CD4-positive, alpha-beta memory T cell (primary cell): Measurements from ENCODE around the gene HID1. TPM values are rescaled to one million over a fixed set of nuclear protein-coding genes. Genes with fewer than 3 reads are reported as not detected.
A peak's percentile ranks its signal among the peaks of the same experiment; 100 is the strongest.

Source experiments
- CTCF ChIA-PET: fragments of 350-600 bp; sonication (Branson Sonifier 250); formaldehyde crosslinking; loops from one replicate; lab custom pipeline; 2021; ENCODE audit warnings: inconsistent platforms; ENCODE audit not compliant: partially characterized antibody; lab: Charles Lee
- POLR2A ChIA-PET: fragments of 350-600 bp; sonication (Branson Sonifier 250); formaldehyde crosslinking; loops from one replicate; lab custom pipeline; 2021; ENCODE audit not compliant: partially characterized antibody; lab: Charles Lee
- DNase-seq, 5 donors: peaks; one replicate each; pipeline versions ENCODE4 v3.0.0 to v3.0.0-alpha.2; 2020 to 2022; ENCODE audit warnings: mixed read lengths in 1 of 5
- H3K27ac ChIP-seq: one replicate; pipeline ENCODE4 v1.7.0; 2013; ENCODE audit warnings: low read depth, low read length
- H3K27me3 ChIP-seq: 2 replicates; pipeline ENCODE4 v1.7.0; 2013; ENCODE audit warnings: mild to moderate bottlenecking, low read length, moderate library complexity; ENCODE audit not compliant: insufficient read depth
- H3K36me3 ChIP-seq: 2 replicates; pipeline ENCODE4 v1.7.0; 2013; ENCODE audit warnings: mild to moderate bottlenecking, low read length, moderate library complexity; ENCODE audit not compliant: insufficient read depth
- H3K4me1 ChIP-seq: 2 replicates; pipeline ENCODE4 v1.7.0; 2013; ENCODE audit warnings: mild to moderate bottlenecking, low read length, moderate library complexity; ENCODE audit not compliant: insufficient read depth
- H3K4me3 ChIP-seq, 2 donors: one replicate each; pipeline ENCODE4 v1.7.0; 2013; ENCODE audit warnings: low read length in 2 of 2, mild to moderate bottlenecking in 1 of 2
- H3K9me3 ChIP-seq, 2 donors: one replicate each; pipeline ENCODE4 v1.7.0; 2013; ENCODE audit warnings: low read length in 2 of 2, control low read depth in 1 of 2; ENCODE audit not compliant: control insufficient read depth in 1 of 2
- H3K27ac Mint-ChIP-seq, 7 donors: one replicate each; pipeline ENCODE4 v1.8.0; 2020 to 2021; ENCODE audit warnings: mixed read lengths in 7 of 7, mild to moderate bottlenecking in 6 of 7, inconsistent platforms in 3 of 7, moderate library complexity in 3 of 7
- H3K27me3 Mint-ChIP-seq, 2 donors: one replicate each; pipeline ENCODE4 v1.8.0; 2020 to 2021; ENCODE audit warnings: mixed read lengths in 2 of 2
- H3K36me3 Mint-ChIP-seq, 2 donors: one replicate each; pipeline ENCODE4 v1.8.0; 2020 to 2021; ENCODE audit warnings: mixed read lengths in 2 of 2, inconsistent platforms in 1 of 2, mild to moderate bottlenecking in 1 of 2
- H3K4me1 Mint-ChIP-seq, 4 donors: one replicate each; pipeline ENCODE4 v1.8.0; 2020 to 2021; ENCODE audit warnings: mixed read lengths in 4 of 4, mild to moderate bottlenecking in 1 of 4
- H3K4me3 Mint-ChIP-seq, 8 donors: one replicate each; pipeline ENCODE4 v1.8.0; 2020 to 2021; ENCODE audit warnings: mixed read lengths in 8 of 8, mild to moderate bottlenecking in 7 of 8, moderate library complexity in 6 of 8, inconsistent platforms in 3 of 8
- H3K9me3 Mint-ChIP-seq, 8 donors: one replicate each; pipeline ENCODE4 v1.8.0; 2020 to 2021; ENCODE audit warnings: mixed read lengths in 8 of 8, mild to moderate bottlenecking in 5 of 8, inconsistent platforms in 3 of 8, moderate library complexity in 1 of 8
- intact Hi-C: fragments of 100-400 bp; cut with micrococcal nuclease; formaldehyde crosslinking; loops from one replicate; pipeline ENCODE4 v1.15.1; 2023
- polyA plus RNA-seq, 2 donors: library from polyadenylated mRNA; unstranded; fragments of 300-500 nt; fragmentation: Illumina TruSeq; gene quantifications; one replicate each; pipeline ENCODE4 v1.2.3, GENCODE V29; 2021
- total RNA-seq, 2 experiments: library from RNA; stranded (reverse); gene quantifications; one replicate each; pipeline ENCODE4 v1.2.3, GENCODE V29; 2021

HID1 gene
- total and polyA plus RNA-seq, 4 experiments from 2014 or later = 3.0 to 19.5 (median 11.3) TPM

DNA sequence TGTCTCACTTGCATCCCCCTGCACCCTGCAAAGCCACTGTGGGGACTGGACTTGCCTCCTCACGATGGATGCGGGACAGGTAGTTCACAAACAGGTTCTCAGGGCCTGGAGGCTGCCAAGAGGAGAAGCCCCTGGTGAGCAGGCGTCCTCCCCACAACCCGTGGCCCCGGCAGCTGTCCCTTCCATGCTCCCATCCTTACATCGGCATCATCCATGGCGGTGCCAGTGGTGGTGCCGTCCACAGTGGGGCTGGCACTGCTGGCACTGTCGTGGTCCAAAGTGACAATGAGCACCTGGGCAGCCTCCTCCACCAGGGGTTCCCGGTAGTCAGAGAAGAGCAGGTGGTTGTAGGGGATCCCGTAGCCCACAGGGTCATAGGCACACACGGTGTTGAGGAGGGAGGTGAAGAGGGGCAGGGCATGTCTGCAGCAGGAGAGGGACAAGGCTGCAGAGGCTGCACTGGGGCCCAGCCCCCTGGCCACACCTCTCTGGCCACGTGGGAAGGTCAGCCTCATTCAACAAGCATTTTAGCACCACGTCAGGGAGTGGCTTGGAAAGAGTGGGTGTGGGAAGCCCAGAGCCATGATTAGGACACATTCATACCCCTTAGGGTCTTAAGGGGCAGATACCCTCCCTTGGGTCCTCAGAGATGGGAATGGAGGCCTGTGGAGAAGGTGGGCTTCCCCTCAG lies 12.6 kb downstream of the HID1 start:
- ChIA-PET POLR2A (interaction anchor here (2.0 to 3.1 kb wide), 2 partner anchors 11 to 52 kb away, joined by 8 to 20 read pairs; partner anchors contain the start of gene MRPL58), CTCF (interaction anchor here (0.7 to 6.6 kb wide), 24 partner anchors 9 to 452 kb away, joined by 3 to 107 read pairs (median 10); partner anchors contain the start of genes ARMC7, HID1, MRPL58 and OTOP2)
- Mint-ChIP-seq H3K4me1 (peaks cover 4 to 13% (median 8%) of the 10 kb centered on the region in 4 donors), H3K27ac (peak overlapping the region in 2 of 7 donors; percentile 41 to 54), H3K4me3 (no peak overlapping the region), H3K36me3 (no peaks in the 10 kb centered on the region), H3K9me3 (no peaks in the 10 kb centered on the region), H3K27me3 (no peaks in the 10 kb centered on the region)
- Histone ChIP-seq H3K27ac (no peak overlapping the region), H3K4me3 (no peak overlapping the region), H3K27me3 (no peaks in the 10 kb centered on the region), H3K4me1 (peaks cover 6% of the 10 kb centered on the region), H3K9me3 (no peaks in the 10 kb centered on the region), H3K36me3 (no peaks in the 10 kb centered on the region)
- no peak for DNase-seq
- intact Hi-C loops = loop anchor here (10.0 kb wide), 1 partner anchor 455 kb away; no protein-coding TSS in a partner anchor

DNA sequence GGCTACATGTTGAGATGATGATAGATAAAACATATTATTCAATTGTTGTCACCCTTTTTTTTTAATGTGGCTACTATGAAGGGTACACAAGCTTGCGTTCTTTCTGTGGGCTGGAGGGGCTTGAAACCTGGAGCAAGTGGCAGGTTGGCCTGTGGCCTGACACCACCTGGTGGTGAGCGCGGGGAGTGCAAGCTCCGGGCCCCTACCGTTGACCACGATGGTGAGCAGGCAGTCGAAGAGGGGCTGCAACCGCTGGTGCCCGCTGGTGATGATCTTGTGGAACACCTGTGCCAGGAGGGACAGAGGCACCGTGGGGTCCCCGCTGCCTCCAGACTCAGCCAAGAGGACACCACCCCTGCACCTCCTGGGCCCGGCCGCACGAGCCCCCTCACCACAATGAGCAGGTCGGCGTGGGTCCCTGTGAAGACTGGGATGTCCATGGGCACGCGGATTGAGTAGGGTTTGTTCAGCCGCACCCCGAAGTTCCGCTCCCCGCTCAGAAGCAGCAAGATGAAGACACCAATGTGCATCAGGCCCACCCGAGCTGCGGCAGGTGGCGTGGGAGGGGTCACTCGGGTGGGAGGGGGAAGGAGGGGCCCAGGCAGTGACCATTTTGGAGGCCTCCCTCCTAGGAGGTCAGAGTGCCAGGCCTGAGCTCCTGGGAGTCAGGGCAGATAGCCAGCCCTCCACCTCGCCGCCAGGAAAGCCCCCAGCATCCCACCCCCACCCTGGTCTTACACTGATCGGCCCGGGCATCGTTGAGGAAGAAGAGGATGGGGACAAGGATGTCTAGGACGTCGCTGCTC lies 14.4 kb downstream of the HID1 start:
- intact Hi-C loops = loop anchor here (1.0 kb wide), 2 partner anchors 35 to 167 kb away; partner anchors contain the start of gene USH1G
- Histone ChIP-seq H3K27ac (no peak overlapping the region), H3K4me1 (peaks cover 6% of the 10 kb centered on the region), H3K27me3 (no peaks in the 10 kb centered on the region), H3K9me3 (no peaks in the 10 kb centered on the region), H3K36me3 (no peaks in the 10 kb centered on the region), H3K4me3 (no peak overlapping the region)
- Mint-ChIP-seq H3K27me3 (no peaks in the 10 kb centered on the region), H3K4me1 (peaks cover 4 to 13% (median 8%) of the 10 kb centered on the region in 4 donors), H3K4me3 (no peak overlapping the region), H3K9me3 (no peaks in the 10 kb centered on the region), H3K27ac (no peak overlapping the region), H3K36me3 (no peaks in the 10 kb centered on the region)
- POLR2A ChIA-PET = no interaction called here
- DNase-seq = peak; percentile 62 to 76 (median 66)
- CTCF ChIA-PET = interaction anchor here (0.7 to 6.6 kb wide), 23 partner anchors 9 to 301 kb away, joined by 3 to 80 read pairs (median 4); partner anchors contain the start of genes HID1, MRPL58, NUP85 and OTOP2

DNA sequence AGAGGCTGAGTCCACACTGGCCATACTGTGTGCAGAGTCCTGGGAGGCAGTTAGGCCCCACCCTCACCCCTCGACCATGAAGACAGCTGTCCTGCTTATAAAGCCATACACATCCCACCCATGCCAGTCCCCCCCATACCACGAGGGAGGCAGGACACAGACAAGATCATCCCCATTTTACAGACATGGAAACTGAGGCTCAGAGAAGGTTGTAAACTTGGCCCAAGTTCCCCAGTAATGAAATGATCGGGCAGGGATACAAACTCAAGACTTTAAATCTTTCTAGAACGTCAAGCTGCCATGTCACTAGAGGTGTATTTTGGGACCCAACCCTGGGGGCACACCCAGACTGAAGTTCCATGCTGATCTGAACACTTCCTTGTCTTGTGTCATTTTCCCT lies 16.5 kb downstream of the HID1 start:
- H3K4me1 ChIP-seq = no peaks in the 10 kb centered on the region
- Mint-ChIP-seq H3K9me3 (no peaks in the 10 kb centered on the region), H3K27me3 (no peaks in the 10 kb centered on the region), H3K27ac (no peak overlapping the region), H3K36me3 (no peaks in the 10 kb centered on the region), H3K4me3 (no peak overlapping the region), H3K4me1 (peaks cover 1 to 13% (median 4%) of the 10 kb centered on the region in 4 donors)
- intact Hi-C loops = no loop called here
- POLR2A ChIA-PET = no interaction called here
- no peaks in the 10 kb centered on the region for H3K36me3 ChIP-seq
- no peak overlapping the region for H3K27ac ChIP-seq
- CTCF ChIA-PET = interaction anchor here (1.4 to 6.6 kb wide), 4 partner anchors 16 to 234 kb away, joined by 3 to 80 read pairs (median 18); partner anchors contain the start of genes HID1, OTOP2 and USH1G
- no peaks in the 10 kb centered on the region for H3K27me3 ChIP-seq
- DNase-seq = no peak
- H3K4me3 ChIP-seq = no peak overlapping the region
- no peaks in the 10 kb centered on the region for H3K9me3 ChIP-seq

DNA sequence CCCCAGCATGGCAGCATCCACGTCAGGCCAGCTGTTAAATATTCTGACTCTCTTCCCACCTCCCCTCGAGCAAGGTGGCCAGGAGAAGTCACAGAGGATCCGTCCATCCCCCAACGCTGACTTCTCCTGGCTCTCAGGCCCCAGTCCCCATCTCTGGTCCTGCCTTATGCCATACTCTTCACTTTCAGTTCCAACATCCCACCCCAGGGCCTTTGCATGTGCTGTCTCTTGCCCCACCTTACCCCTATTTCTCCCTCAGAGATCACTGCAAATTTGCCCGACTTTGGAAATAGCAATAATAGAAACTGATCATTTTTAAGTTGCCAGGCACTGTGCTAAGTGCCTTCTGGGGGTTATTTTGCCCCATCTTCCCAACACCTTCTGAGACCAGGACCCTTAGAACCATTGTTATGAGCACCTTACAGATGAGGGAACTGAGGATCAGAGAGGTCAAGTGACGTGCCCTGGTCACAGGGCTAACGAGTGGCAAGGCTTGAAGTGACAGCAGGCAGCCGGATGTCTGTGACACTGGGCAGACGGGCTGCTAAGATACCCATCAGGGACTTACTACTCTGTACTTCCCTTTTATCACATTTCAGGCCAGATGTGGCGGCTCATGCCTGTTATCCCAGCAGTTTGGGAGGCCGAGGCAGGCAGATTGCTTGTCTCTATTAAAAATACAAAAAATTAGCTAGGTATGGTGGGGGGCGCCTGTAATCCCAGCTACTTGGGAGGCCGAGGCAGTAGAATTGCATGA lies 17.7 kb downstream of the HID1 start:
- no peaks in the 10 kb centered on the region for H3K36me3 ChIP-seq
- H3K9me3 ChIP-seq = no peaks in the 10 kb centered on the region
- POLR2A ChIA-PET = no interaction called here
- Mint-ChIP-seq H3K36me3 (no peaks in the 10 kb centered on the region), H3K4me1 (peaks cover 0 to 6% (median 1%) of the 10 kb centered on the region in 4 donors), H3K27ac (peak overlapping the region in 1 of 7 donors; percentile 35), H3K9me3 (no peaks in the 10 kb centered on the region), H3K27me3 (no peaks in the 10 kb centered on the region), H3K4me3 (no peak overlapping the region)
- no peak for DNase-seq
- no peaks in the 10 kb centered on the region for H3K27me3 ChIP-seq
- no peak overlapping the region for H3K4me3 ChIP-seq
- CTCF ChIA-PET = interaction anchor here (1.7 kb wide), 1 partner anchor 159 kb away, joined by 5 read pairs; no protein-coding TSS in a partner anchor
- intact Hi-C loops = no loop called here
- no peaks in the 10 kb centered on the region for H3K4me1 ChIP-seq
- H3K27ac ChIP-seq = no peak overlapping the region

DNA sequence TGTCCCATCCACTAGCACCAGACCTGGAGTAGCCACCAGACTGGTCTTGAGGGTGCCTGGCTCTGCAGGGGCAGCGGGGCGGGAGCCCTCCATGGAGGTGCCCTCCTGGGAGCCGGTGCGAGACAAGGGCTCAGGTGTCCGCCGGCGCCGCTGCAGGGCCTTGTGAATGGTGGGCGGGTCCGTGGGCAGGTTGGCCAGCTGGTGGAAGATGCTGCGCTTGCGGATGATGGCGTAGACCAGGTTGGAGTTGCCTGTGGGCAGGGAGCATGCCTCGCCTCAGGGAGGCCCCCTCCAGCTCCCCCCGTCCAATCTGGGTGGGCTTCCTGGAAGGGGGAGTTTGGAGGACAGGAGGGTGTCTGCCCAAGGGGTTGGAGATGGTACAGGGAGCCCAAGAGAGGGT lies 18.4 kb downstream of the HID1 start:
- intact Hi-C loops = no loop called here
- CTCF ChIA-PET = interaction anchor here (1.7 kb wide), 1 partner anchor 160 kb away, joined by 5 read pairs; no protein-coding TSS in a partner anchor
- no peak overlapping the region for H3K4me3 Mint-ChIP-seq

DNA sequence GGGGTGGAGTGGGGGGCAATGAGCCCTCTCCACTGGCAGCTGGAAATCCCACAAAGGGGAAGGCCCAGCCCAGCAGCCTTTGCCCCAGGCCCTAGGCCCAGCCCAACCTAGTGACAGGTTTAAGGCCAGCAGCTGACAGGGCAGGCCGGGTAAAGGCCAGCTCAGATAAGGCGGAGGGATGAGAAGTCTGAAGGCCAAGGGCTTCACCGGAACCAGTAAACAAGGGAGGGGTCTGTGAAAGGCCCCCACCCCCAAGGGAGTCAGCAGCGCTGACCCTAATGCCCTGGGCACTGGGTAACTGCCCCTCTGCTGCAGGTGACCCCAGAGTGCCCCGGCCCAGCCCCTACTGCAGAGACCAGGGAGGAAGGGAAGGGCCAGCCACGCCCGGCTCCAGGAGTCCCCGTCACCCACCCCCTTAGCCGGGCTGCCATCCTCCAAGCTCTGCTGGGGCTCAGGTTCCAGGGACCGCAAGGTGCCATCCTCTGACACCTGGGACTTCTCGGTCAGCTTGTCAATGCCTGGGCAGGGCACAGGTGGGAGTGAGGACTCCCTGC lies 19.3 kb downstream of the HID1 start:
- Mint-ChIP-seq H3K27ac (no peak overlapping the region), H3K36me3 (no peaks in the 10 kb centered on the region), H3K9me3 (no peaks in the 10 kb centered on the region), H3K27me3 (no peaks in the 10 kb centered on the region), H3K4me1 (peaks cover 0 to 5% (median 1%) of the 10 kb centered on the region in 4 donors), H3K4me3 (no peak overlapping the region)
- Histone ChIP-seq H3K27me3 (no peaks in the 10 kb centered on the region), H3K27ac (no peak overlapping the region), H3K4me3 (no peak overlapping the region), H3K4me1 (no peaks in the 10 kb centered on the region), H3K9me3 (no peaks in the 10 kb centered on the region), H3K36me3 (no peaks in the 10 kb centered on the region)
- intact Hi-C loops = no loop called here
- no peak for DNase-seq
- ChIA-PET POLR2A (no interaction called here), CTCF (no interaction called here)

More for the DNA sequence above, 18.4 kb downstream of the HID1 start:
- no peak for DNase-seq
- no peaks in the 10 kb centered on the region for H3K4me1 ChIP-seq
- H3K36me3 Mint-ChIP-seq = no peaks in the 10 kb centered on the region
- peaks cover 0 to 6% (median 1%) of the 10 kb centered on the region in 4 donors for H3K4me1 Mint-ChIP-seq
- POLR2A ChIA-PET = no interaction called here
- H3K27me3 Mint-ChIP-seq = no peaks in the 10 kb centered on the region
- H3K9me3 ChIP-seq = no peaks in the 10 kb centered on the region
- no peaks in the 10 kb centered on the region for H3K27me3 ChIP-seq
- no peaks in the 10 kb centered on the region for H3K36me3 ChIP-seq
- no peak overlapping the region for H3K27ac Mint-ChIP-seq
- no peak overlapping the region for H3K27ac ChIP-seq
- H3K9me3 Mint-ChIP-seq = no peaks in the 10 kb centered on the region
- no peak overlapping the region for H3K4me3 ChIP-seq
